GM12878 (cell line): ENCODE data around the gene POU3F2. TPM values are rescaled to one million over a fixed set of nuclear protein-coding genes. Genes with fewer than 3 reads are reported as not detected.

ENCODE experiments used
- ATAC-seq: fragments of 200-7000 bp; cut with Tn5 transposase; 3 replicates; pipeline ENCODE4 v1.9.1; 2020; ENCODE audit warnings: mild to moderate bottlenecking, moderate library complexity
- BruUV-seq: library from RNA; stranded (reverse); fragments of 400-500 nt; replicated peaks from 2 replicates; lab custom pipeline; 2021; lab: Mats Ljungman, UMichigan
- CTCF ChIA-PET: fragments of 300-600 bp; sonication (Branson Sonifier 250); formaldehyde crosslinking; extraction: SDS; loops from one replicate; lab custom pipeline; 2021; ENCODE audit warnings: inconsistent platforms; lab: Yijun Ruan, JAX
- POLR2A ChIA-PET: fragments of 350-600 bp; formaldehyde crosslinking; extraction: SDS; loops from one replicate; lab custom pipeline; 2021; ENCODE audit warnings: inconsistent platforms; lab: Charles Lee
- RAD21 ChIA-PET: fragments of 300-600 bp; sonication (Branson Sonifier 250); formaldehyde crosslinking; loops from one replicate; lab custom pipeline; 2023; ENCODE audit warnings: antibody characterized with exemption; ENCODE audit not compliant: unreplicated experiment; lab: Charles Lee
- SMC1A ChIA-PET: fragments of 300-600 bp; sonication (Branson Sonifier 250); formaldehyde crosslinking; loops from one replicate; lab custom pipeline; 2023; ENCODE audit not compliant: unreplicated experiment, uncharacterized antibody; lab: Charles Lee
- DNase-seq: peaks from one replicate; pipeline ENCODE4 v3.0.0-alpha.2; 2011; ENCODE audit warnings: low read depth, low spot score
- FAIRE-seq: peaks from 3 replicates; lab custom pipeline; 2011; peaks lifted over from hg19 to GRCh38; lab: Jason Lieb, UNC
- H2AFZ ChIP-seq: 2 replicates; pipeline ENCODE4 v1.6.0; 2011; ENCODE audit warnings: low read depth, low read length, control low read depth; ENCODE audit not compliant: control insufficient read depth
- H3K27ac ChIP-seq: 2 replicates; pipeline ENCODE4 v1.5.1; 2011; ENCODE audit warnings: control low read depth; ENCODE audit not compliant: control insufficient read depth, insufficient read depth
- H3K27me3 ChIP-seq, 2 experiments: replicated peaks in 1 of 2; 2 replicates each; pipeline versions ENCODE4 v1.6.0 to v1.6.1; 2011; ENCODE audit warnings: low read length in 1 of 2; ENCODE audit not compliant: control insufficient read depth in 2 of 2, insufficient read depth in 2 of 2
- H3K36me3 ChIP-seq, 2 experiments: 2 replicates each; pipeline ENCODE4 v1.5.1; 2011; ENCODE audit warnings: low read length in 1 of 2; ENCODE audit not compliant: control insufficient read depth in 2 of 2, insufficient read depth in 2 of 2
- H3K4me1 ChIP-seq: 2 replicates; pipeline ENCODE4 v1.6.1; 2011; ENCODE audit warnings: mild to moderate bottlenecking, low read length, moderate library complexity, mixed read lengths; ENCODE audit not compliant: control insufficient read depth, insufficient read depth
- H3K4me2 ChIP-seq: 2 replicates; pipeline ENCODE4 v1.6.0; 2011; ENCODE audit warnings: control low read depth; ENCODE audit not compliant: control insufficient read depth, insufficient read depth
- H3K4me3 ChIP-seq: fragments of 200-600 bp; sonication (generic); 2 replicates; pipeline ENCODE4 v1.5.1; 2016
- H3K79me2 ChIP-seq: 2 replicates; pipeline ENCODE4 v1.6.0; 2011; ENCODE audit warnings: low read length; ENCODE audit not compliant: control insufficient read depth, insufficient read depth
- H3K9ac ChIP-seq: 2 replicates; pipeline ENCODE4 v1.8.0; 2011; ENCODE audit warnings: low read length, control low read depth, mixed read lengths; ENCODE audit not compliant: control insufficient read depth, insufficient read depth
- H3K9me3 ChIP-seq: replicated peaks from 3 replicates; pipeline ENCODE4 v1.5.1; 2011; ENCODE audit warnings: mild to moderate bottlenecking, low read length; ENCODE audit not compliant: control insufficient read depth, insufficient read depth
- H4K20me1 ChIP-seq: 2 replicates; pipeline ENCODE4 v1.6.0; 2011; ENCODE audit not compliant: control insufficient read depth, insufficient read depth
- ATF2 ChIP-seq: IDR thresholded peaks from 2 replicates; pipeline ENCODE4 v1.6.1; 2012; ENCODE audit warnings: low read length, inconsistent platforms
- BCLAF1 ChIP-seq: fragments of 450-650 bp; IDR thresholded peaks from 2 replicates; pipeline ENCODE4 v1.6.1; 2017; ENCODE audit warnings: antibody characterized with exemption, mild to moderate bottlenecking, moderate library complexity
- ESRRA ChIP-seq: IDR thresholded peaks from 2 replicates; pipeline ENCODE4 v1.6.1; 2012; ENCODE audit warnings: mild to moderate bottlenecking, low read length, improper control_type of control experiment
- EZH2 ChIP-seq: IDR thresholded peaks from 2 replicates; pipeline ENCODE4 v1.6.1; 2012; ENCODE audit warnings: low read depth, mild to moderate bottlenecking, control low read depth, inconsistent platforms, low read length, borderline replicate concordance; ENCODE audit not compliant: control insufficient read depth
- FOS ChIP-seq: IDR thresholded peaks from 3 replicates; pipeline ENCODE4 v1.6.1; 2011; ENCODE audit warnings: borderline replicate concordance; ENCODE audit not compliant: insufficient read length; ENCODE audit errors: extremely low read depth
- IKZF2 ChIP-seq, 2 experiments: fragments of 450-650 bp; IDR thresholded peaks; 2 replicates each; pipeline ENCODE4 v1.6.1; 2017; ENCODE audit warnings: mild to moderate bottlenecking in 2 of 2, moderate library complexity in 2 of 2
- MAX ChIP-seq: IDR thresholded peaks from 2 replicates; pipeline ENCODE4 v1.6.1; 2012; ENCODE audit warnings: low read depth, low read length, improper control_type of control experiment
- NR2C2 ChIP-seq: IDR thresholded peaks from 2 replicates; pipeline ENCODE4 v1.6.1; 2011; ENCODE audit warnings: borderline replicate concordance, low read depth; ENCODE audit not compliant: control insufficient read depth, insufficient read length
- PKNOX1 ChIP-seq: fragments of 450-650 bp; IDR thresholded peaks from 2 replicates; pipeline ENCODE4 v1.6.1; 2016; ENCODE audit warnings: mild to moderate bottlenecking
- SIX5 ChIP-seq: IDR thresholded peaks from 2 replicates; pipeline ENCODE4 v1.6.1; 2011; ENCODE audit warnings: mild to moderate bottlenecking, low read depth, low read length, moderate library complexity; ENCODE audit not compliant: severe bottlenecking
- ZBED1 ChIP-seq: IDR thresholded peaks from 2 replicates; pipeline ENCODE4 v1.6.1; 2016; ENCODE audit warnings: borderline replicate concordance
- WGBS: methylation state at CpG from one replicate; pipeline ENCODE4 v1.1.6; 2016; ENCODE audit warnings: low lambda C conversion rate; ENCODE audit not compliant: insufficient replicate concordance, insufficient coverage; ENCODE audit errors: missing lambda C conversion rate; 5-methylcytosine and 5-hydroxymethylcytosine counted together
- in situ Hi-C: fragments of 300-500 bp; cut with MboI; formaldehyde crosslinking; loops from 9 replicates; pipeline ENCODE4 v1.14.3; 2018; ENCODE audit warnings: mixed read lengths
- intact Hi-C: fragments of 100-400 bp; cut with micrococcal nuclease; formaldehyde crosslinking; loops from one replicate; pipeline ENCODE4 v1.14.2; 2022; ENCODE audit not compliant: unreplicated experiment
- polyA plus RNA-seq, 11 experiments: library from polyadenylated mRNA; depleted of rRNA in 4 of 11; unstranded in 6 of 11; stranded (reverse) in 5 of 11; fragments of >200 nt; fragmentation: Nextera tagmentation in 4 of 11; fragmentation: Illumina TruSeq in 1 of 11; extraction: Ambion mirVana in 4 of 11; extraction: Trizol in 1 of 11; gene quantifications; 1 replicate in 1 of 11; 2 replicates in 10 of 11; pipeline versions ENCODE4 v1.2.1 to v1.2.3, GENCODE V29; 2011 to 2016; ENCODE audit warnings: inconsistent platforms in 2 of 11, missing spikeins in 2 of 11, low read depth in 1 of 11
- total RNA-seq, 4 experiments: library from RNA; depleted of rRNA in 3 of 4; stranded (reverse); fragments of >200 nt in 3 of 4; fragmentation: Illumina TruSeq in 1 of 4; extraction: Trizol in 1 of 4; gene quantifications; 2 replicates each; pipeline versions ENCODE4 v1.2.1 to v1.2.3, GENCODE V29; 2013 to 2021

Gene POU3F2
- total and polyA plus RNA-seq, 10 of the 15 experiments (the other 5 are each of a cell fraction or from before 2014, with no cell fraction given), result not detected

- H4K20me1 ChIP-seq, result no peaks in the 10 kb centered on the region
- no peak overlapping the region for H3K4me2 ChIP-seq
- ChIA-PET RAD21 (interaction anchor here (1.0 kb wide), 1 partner anchor 68 kb away, joined by 3 read pairs; no protein-coding TSS in a partner anchor), SMC1A (no interaction called here), CTCF (interaction anchor here (1.4 kb wide), 1 partner anchor 9 kb away, joined by 4 read pairs; no protein-coding TSS in a partner anchor), POLR2A (no interaction called here)
- FAIRE-seq (no peak), ATAC-seq (no peak), DNase-seq (no peak)
- no peak overlapping the region for H2AFZ ChIP-seq
- in situ Hi-C loops (loop anchor here (5.0 kb wide), 1 partner anchor 1349 kb away; no protein-coding TSS in a partner anchor), intact Hi-C loops (loop anchor here (2.0 to 10.0 kb wide), 5 partner anchors 77 to 1349 kb away; no protein-coding TSS in a partner anchor)
- no peak overlapping the region for H3K4me3 ChIP-seq
- H3K9me3 ChIP-seq, result no peaks in the 10 kb centered on the region
- TF ChIP-seq EZH2 (0 out of 2 replicates have a peak, but pooled peaks have one; percentile 9), SIX5 (no peak)
- H3K79me2 ChIP-seq, result no peaks in the 10 kb centered on the region
- BruUV-seq, result no TSS peak
- H3K9ac ChIP-seq, result no peak overlapping the region
- no peaks in the 10 kb centered on the region for H3K36me3 ChIP-seq
- no peak overlapping the region for H3K27ac ChIP-seq
- peaks cover 8 to 34% of the 10 kb centered on the region in 2 experiments for H3K27me3 ChIP-seq
- no peaks in the 10 kb centered on the region for H3K4me1 ChIP-seq
- 28% methylated on average over 3 of the region's 3 CpGs for WGBS
Observed at GRCh38 chr6:98846021-98846380, 11.6 kb downstream of the POU3F2 start.

- H3K9ac ChIP-seq, result no peak overlapping the region
- no peak for FAIRE-seq
- RAD21 ChIA-PET, result no interaction called here
- POLR2A ChIA-PET, result no interaction called here
- H3K36me3 ChIP-seq, result no peaks in the 10 kb centered on the region
- in situ Hi-C loops (loop anchor here (5.0 kb wide), 1 partner anchor 1350 kb away; no protein-coding TSS in a partner anchor), intact Hi-C loops (loop anchor here (2.0 to 10.0 kb wide), 5 partner anchors 79 to 1351 kb away; no protein-coding TSS in a partner anchor)
- no peak overlapping the region for H3K27ac ChIP-seq
- ATAC-seq, result no peak
- no peaks in the 10 kb centered on the region for H4K20me1 ChIP-seq
- H3K4me1 ChIP-seq, result no peaks in the 10 kb centered on the region
- peaks cover 8 to 28% of the 10 kb centered on the region in 2 experiments for H3K27me3 ChIP-seq
- CTCF ChIA-PET, result no interaction called here
- H3K9me3 ChIP-seq, result no peaks in the 10 kb centered on the region
- H3K79me2 ChIP-seq, result no peaks in the 10 kb centered on the region
- WGBS, result 57% methylated on average over 11 of the region's 11 CpGs
- SMC1A ChIA-PET, result no interaction called here
- no peak overlapping the region for H2AFZ ChIP-seq
- H3K4me2 ChIP-seq, result no peak overlapping the region
- H3K4me3 ChIP-seq, result no peak overlapping the region
- no TSS peak for BruUV-seq
- DNase-seq, result no peak
- no peak for TF ChIP-seq BCLAF1
- no peak for TF ChIP-seq IKZF2 (IDR thresholded peaks at IDR 0.05)
- no peak for TF ChIP-seq ATF2
- TF ChIP-seq ZBED1, result no peak
- TF ChIP-seq ESRRA, result no peak
- TF ChIP-seq FOS, result no peak
- no peak for TF ChIP-seq PKNOX1
- TF ChIP-seq MAX, result no peak
- TF ChIP-seq NR2C2, result no peak
Observed at GRCh38 chr6:98847416-98847778, 13.0 kb downstream of the POU3F2 start.
